GM12873 (cell line): ENCODE results near the gene TPSB2.
"Not testable (repeated sequence)": the region's sequence is repeated elsewhere in the genome, so short reads cannot be mapped to it uniquely, and the experiment has no call there.

Experiments
- CTCF ChIP-seq: IDR thresholded peaks from 2 replicates; pipeline ENCODE4 v1.5.1; 2012; ENCODE audit warnings: low read depth, mild to moderate bottlenecking, moderate library complexity, low read length, control low read depth; ENCODE audit not compliant: insufficient read depth; ENCODE audit errors: missing control alignments

The TPSB2 gene

GRCh38 chr16:1230084-1230470 lies at the start of gene TPSB2:
Gene TPSB2 (minus strand): TSS chr16:1230184. CDS start chr16:1229951, 233 bp downstream.
- not testable (repeated sequence) for TF ChIP-seq CTCF

- TF ChIP-seq CTCF: no peak
These were observed 49.3 kb upstream of the TPSB2 start for GRCh38 chr16:1279081-1279944.

GRCh38 chr16:1278477-1278876 lies 48.5 kb upstream of the TPSB2 start:
- no peak for TF ChIP-seq CTCF

GRCh38 chr16:1277617-1278282 lies 47.8 kb upstream of the TPSB2 start:
- no peak for TF ChIP-seq CTCF

- TF ChIP-seq CTCF: no peak
These were observed 47.2 kb upstream of the TPSB2 start for GRCh38 chr16:1277151-1277598.

GRCh38 chr16:1276580-1276878 lies 46.5 kb upstream of the TPSB2 start:
- TF ChIP-seq CTCF: no peak

- TF ChIP-seq CTCF: no peak
These were observed 46.0 kb upstream of the TPSB2 start for GRCh38 chr16:1275791-1276579.
